HL-60/S4 treated with phorbol 12-myristate 13-acetate at 8.2 ng/mL for 4 days and 3 days (cell line): ENCODE data around the gene TMEM115.

Experiments
- in situ Hi-C: fragments of 300-500 bp; cut with MboI; formaldehyde crosslinking; loops from 2 replicates; pipeline ENCODE4 v1.15.0; 2022; ENCODE audit warnings: low sequenced_read_pairs

Gene TMEM115

GRCh38 chr3:50334339-50335075 lies 24.8 kb downstream of the TMEM115 start:
- in situ Hi-C loops = no loop called here

GRCh38 chr3:50333744-50334328 lies 25.5 kb downstream of the TMEM115 start:
- in situ Hi-C loops = no loop called here

GRCh38 chr3:50331364-50331907 lies 27.9 kb downstream of the TMEM115 start:
- in situ Hi-C loops = no loop called here

GRCh38 chr3:50330330-50330729 lies 29.0 kb downstream of the TMEM115 start:
- in situ Hi-C loops = no loop called here

- in situ Hi-C loops = no loop called here
These were observed 31.2 kb downstream of the TMEM115 start, which contains the start of gene TUSC2 for GRCh38 chr3:50327943-50328691. TUSC2 (minus strand) TSS chr3:50328223; CDS start chr3:50328099, 124 bp downstream.

GRCh38 chr3:50327129-50327528 lies 32.2 kb downstream of the TMEM115 start:
- in situ Hi-C loops = no loop called here

- in situ Hi-C loops = no loop called here
These were observed 33.2 kb downstream of the TMEM115 start for GRCh38 chr3:50326182-50326541.

- in situ Hi-C loops = no loop called here
These were observed 33.7 kb downstream of the TMEM115 start for GRCh38 chr3:50325497-50326181.

GRCh38 chr3:50325113-50325480 lies 34.2 kb downstream of the TMEM115 start:
- in situ Hi-C loops = no loop called here

- in situ Hi-C loops = no loop called here
These were observed 34.8 kb downstream of the TMEM115 start for GRCh38 chr3:50324351-50325112.

- in situ Hi-C loops = no loop called here
These were observed 35.6 kb downstream of the TMEM115 start for GRCh38 chr3:50323614-50324199.

GRCh38 chr3:50323092-50323600 lies 36.2 kb downstream of the TMEM115 start:
- in situ Hi-C loops = no loop called here

GRCh38 chr3:50322386-50323091 lies 36.8 kb downstream of the TMEM115 start, which contains the start of gene HYAL2:
HYAL2 (minus strand) TSS chr3:50322745; CDS start chr3:50320489, 2,256 bp downstream.
- in situ Hi-C loops = no loop called here

GRCh38 chr3:50322115-50322385 lies 37.3 kb downstream of the TMEM115 start:
- in situ Hi-C loops = no loop called here

- in situ Hi-C loops = no loop called here
These were observed 37.8 kb downstream of the TMEM115 start for GRCh38 chr3:50321336-50322114.

GRCh38 chr3:50320853-50321335 lies 38.4 kb downstream of the TMEM115 start:
- in situ Hi-C loops = no loop called here

- in situ Hi-C loops = no loop called here
These were observed 39.3 kb downstream of the TMEM115 start for GRCh38 chr3:50319894-50320625.
